ENCODE results near the gene ZNF444. TPM values are rescaled to one million over a fixed set of nuclear protein-coding genes. Genes with fewer than 3 reads are reported as not detected.

ZNF444 gene
- total RNA-seq, 2 donors from 2014 or later = 50.3 to 95.9 TPM

GRCh38 chr19:56176881-56177280 lies 35.8 kb downstream of the ZNF444 start:
- intact Hi-C loops (cut with DNase I) = no loop called here
- Histone ChIP-seq H3K4me3 (no peak overlapping the region), H3K4me1 (peaks cover under 1% of the 10 kb centered on the region), H3K27me3 (no peaks in the 10 kb centered on the region), H3K36me3 (replicated peaks in 1 of 2; ENCODE audit: insufficient read depth in 1 of 2, low read depth in 2 of 2) (no peaks in the 10 kb centered on the region), H3K9me3 (no peaks in the 10 kb centered on the region), H3K27ac (no peak overlapping the region)
- TF ChIP-seq CTCF (IDR thresholded peaks at IDR 0.05) = no peak
- no peak for TF ChIP-seq POLR2A (IDR thresholded peaks at IDR 0.05)
- no peak for ATAC-seq
- 65 to 75% methylated on average over 18 of the region's 18 CpGs for WGBS, 2 donors
- DNase-seq = no peak

DNA sequence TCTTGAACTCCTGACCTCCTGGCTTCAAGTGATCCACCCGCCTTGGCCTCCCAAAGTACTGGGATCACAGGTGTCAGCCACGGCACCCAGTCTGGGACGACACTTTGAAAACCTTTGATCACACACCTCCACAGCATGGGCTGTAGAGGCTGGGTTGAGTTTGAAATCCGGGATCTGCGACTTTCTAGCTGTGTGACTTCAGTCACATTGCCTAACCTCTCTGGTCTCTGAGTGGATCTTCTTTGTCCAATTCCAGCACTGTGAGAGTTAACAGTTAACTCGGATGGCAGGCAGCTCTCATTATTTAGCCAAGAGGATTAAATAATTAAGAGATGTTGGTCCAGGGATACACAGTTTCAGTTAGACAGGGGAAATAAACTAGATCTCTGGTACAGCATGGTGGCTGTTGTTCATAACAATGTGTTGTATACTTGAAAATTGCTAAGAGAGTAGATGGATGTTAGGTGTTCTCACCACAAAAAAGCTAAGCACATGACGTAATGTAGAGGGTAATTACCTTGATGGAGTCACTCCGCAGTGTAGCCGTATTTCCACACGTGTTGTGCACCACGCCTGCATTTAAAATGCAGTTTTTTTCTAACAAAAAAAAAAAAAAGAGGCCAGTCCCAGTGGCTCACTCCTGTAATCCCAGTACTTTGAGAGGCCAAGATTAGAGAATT lies 36.6 kb downstream of the ZNF444 start:
- intact Hi-C loops (cut with DNase I) = no loop called here
- TF ChIP-seq POLR2A (IDR thresholded peaks at IDR 0.05) (no peak), CTCF (IDR thresholded peaks at IDR 0.05) (no peak)
- Histone ChIP-seq H3K4me3 (no peak overlapping the region), H3K9me3 (no peaks in the 10 kb centered on the region), H3K4me1 (no peaks in the 10 kb centered on the region), H3K27ac (no peak overlapping the region), H3K27me3 (no peaks in the 10 kb centered on the region), H3K36me3 (replicated peaks in 1 of 2; ENCODE audit: insufficient read depth in 1 of 2, low read depth in 2 of 2) (no peaks in the 10 kb centered on the region)
- ATAC-seq (no peak), DNase-seq (no peak)
- 41 to 56% methylated on average over 11 of the region's 11 CpGs for WGBS, 2 donors

DNA sequence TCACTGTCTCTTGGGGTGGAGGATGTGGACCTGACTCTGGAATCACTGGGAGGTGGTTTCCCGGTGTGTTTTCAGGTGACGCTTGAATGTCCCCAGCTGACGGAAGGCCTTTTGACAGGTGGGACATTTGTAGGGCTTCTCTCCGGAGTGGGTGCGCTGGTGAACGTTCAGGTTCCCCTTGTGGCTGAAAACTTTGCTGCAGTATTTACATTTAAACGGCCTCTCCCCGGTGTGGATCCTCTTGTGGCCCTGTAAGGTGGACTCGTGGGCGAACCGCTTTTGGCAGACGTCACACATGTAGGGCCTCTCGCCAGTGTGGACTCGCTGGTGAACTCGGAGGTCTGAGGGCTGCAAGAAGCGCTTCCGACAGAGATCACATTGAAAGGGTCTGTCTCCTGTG lies 48.7 kb downstream of the ZNF444 start:
- H3K27ac ChIP-seq = no peak overlapping the region
- intact Hi-C loops (cut with DNase I) = no loop called here
- TF ChIP-seq POLR2A (IDR thresholded peaks at IDR 0.05) (no peak), CTCF (IDR thresholded peaks at IDR 0.05) (no peak)
- DNase-seq (no peak), ATAC-seq (no peak)
- H3K4me1 ChIP-seq = no peaks in the 10 kb centered on the region
- no peaks in the 10 kb centered on the region for H3K36me3 ChIP-seq (replicated peaks in 1 of 2; ENCODE audit: insufficient read depth in 1 of 2, low read depth in 2 of 2)
- H3K9me3 ChIP-seq = no peaks in the 10 kb centered on the region
- H3K4me3 ChIP-seq = no peak overlapping the region
- WGBS, 2 donors = 77 to 84% methylated on average over 16 to 17 of the region's 17 CpGs
- H3K27me3 ChIP-seq = no peaks in the 10 kb centered on the region

GRCh38 chr19:56191115-56191514 lies 50.0 kb downstream of the ZNF444 start:
- WGBS, 2 donors = 70% methylated on average over 7 of the region's 7 CpGs
- no peaks in the 10 kb centered on the region for H3K36me3 ChIP-seq (replicated peaks in 1 of 2; ENCODE audit: insufficient read depth in 1 of 2, low read depth in 2 of 2)
- DNase-seq = no peak
- no peak for ATAC-seq
- no peaks in the 10 kb centered on the region for H3K9me3 ChIP-seq
- no peaks in the 10 kb centered on the region for H3K27me3 ChIP-seq
- TF ChIP-seq CTCF (IDR thresholded peaks at IDR 0.05) (no peak), POLR2A (IDR thresholded peaks at IDR 0.05) (no peak)
- no peaks in the 10 kb centered on the region for H3K4me1 ChIP-seq
- intact Hi-C loops (cut with DNase I) = no loop called here
- H3K27ac ChIP-seq = no peak overlapping the region
- no peak overlapping the region for H3K4me3 ChIP-seq

DNA sequence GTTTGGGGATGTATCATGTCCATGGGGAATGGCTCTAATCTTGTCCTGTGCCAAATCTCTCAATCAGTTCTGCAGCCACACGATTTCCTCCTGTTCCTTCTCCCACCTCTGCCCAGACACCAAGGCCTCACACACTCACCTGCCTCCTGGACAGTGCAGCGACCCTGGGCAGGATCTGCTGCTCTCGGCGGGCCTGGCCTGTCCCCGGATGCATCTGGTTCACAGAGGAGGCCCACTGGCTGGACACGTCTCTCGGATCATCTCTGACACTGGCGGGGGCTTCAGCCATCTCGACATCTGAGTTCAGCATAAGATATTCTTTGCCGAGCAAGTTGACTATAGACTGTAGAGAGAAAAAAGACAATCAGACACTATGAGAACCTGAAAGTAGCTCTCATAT lies 50.6 kb downstream of the ZNF444 start:
- ATAC-seq = no peak
- 59 to 72% methylated on average over 10 of the region's 10 CpGs for whole genome bisulfite sequencing, 2 donors
- TF ChIP-seq CTCF (IDR thresholded peaks at IDR 0.05) (no peak), POLR2A (IDR thresholded peaks at IDR 0.05) (no peak)

More for the DNA sequence above, 50.6 kb downstream of the ZNF444 start:
- no peaks in the 10 kb centered on the region for H3K9me3 ChIP-seq
- H3K4me3 ChIP-seq = no peak overlapping the region
- no peaks in the 10 kb centered on the region for H3K4me1 ChIP-seq
- H3K36me3 ChIP-seq (replicated peaks in 1 of 2; ENCODE audit: insufficient read depth in 1 of 2, low read depth in 2 of 2) = no peaks in the 10 kb centered on the region
- no peaks in the 10 kb centered on the region for H3K27me3 ChIP-seq
- H3K27ac ChIP-seq = no peak overlapping the region
- intact Hi-C loops (cut with DNase I) = no loop called here
- no peak for DNase-seq

All from body of pancreas (tissue), 4 donors.